Heart left ventricle (tissue), 13 donors: ENCODE data around the gene RHOT1.
"Not testable (repeated sequence)": the region's sequence is repeated elsewhere in the genome, so short reads cannot be mapped to it uniquely, and the experiment has no call there.

Experiments used
- CTCF ChIP-seq, 12 donors: fragments of 200-600 bp; sonication (generic) in 4 of 12; IDR thresholded peaks; one replicate each; pipeline versions ENCODE4 v1.5.0 to v1.8.0; 2018 to 2022; ENCODE audit warnings: antibody characterized with exemption in 12 of 12, mild to moderate bottlenecking in 5 of 12
- POLR2A ChIP-seq, 2 donors: fragments of 450-650 bp; IDR thresholded peaks; one replicate each; pipeline ENCODE4 v1.6.1; 2017; ENCODE audit warnings: antibody characterized with exemption in 2 of 2, mild to moderate bottlenecking in 2 of 2, moderate library complexity in 2 of 2
- donor health status: ischemic (EF 13 %, LVEDD 7.1; RV severe dilation, severe dysfunction).
- donor health status: DM: no; HTN: yes; CAD: no.
- donor health status: DM: no; HTN: no; CAD: no.
- donor health status: ischemic (EF 25% LVEDD 6.9; RV normal size, moderate dysfunction).
- donor health status: ischemic (EF 25% LVEDD 5.7; RV mildly dilated, moderate dysfunction).
- donor health status: ischemic (EF 35%, LVEDD 5.7; RV mildly dilated, moderate dysfunction).
- donor health status: nonischemic (EF 11% LVEDD 7.7; RV severe dilation, severe dysfunction).
- donor health status: DM: yes; HTN: yes; CAD: no.
- donor health status: PGD.
- donor health status: ischemic (EF 29% LVEDD 5.4; RV normal size, mild dysfunction).
- donor health status: nonischemic (EF 23%, LVEDD 6.1; RV moderate dilation, normal function).

GRCh38 chr17:32179103-32179502 lies 36.8 kb downstream of the RHOT1 start:
- TF ChIP-seq CTCF, POLR2A (IDR thresholded peaks at IDR 0.05): not testable (repeated sequence)
